RWPE2 (cell line): ENCODE data around the gene LRFN4.

ENCODE experiments used
- ATAC-seq: fragments of 200-7000 bp; cut with Tn5 transposase; 3 replicates; pipeline ENCODE4 v1.9.1; 2021; ENCODE audit warnings: low read depth
- DNase-seq: peaks from one replicate; pipeline ENCODE4 v3.0.0-alpha.2; 2020; ENCODE audit warnings: low spot score
- H3K27ac ChIP-seq: fragments of 450-650 bp; 2 replicates; pipeline ENCODE4 v1.5.1; 2017; ENCODE audit warnings: mild to moderate bottlenecking; ENCODE audit not compliant: poor library complexity, severe bottlenecking
- H3K27me3 ChIP-seq: fragments of 250-450 bp; sonication (Bioruptor Pico); 2 replicates; pipeline ENCODE4 v1.5.1; 2021; ENCODE audit warnings: mild to moderate bottlenecking, moderate library complexity; ENCODE audit not compliant: insufficient read depth, poor library complexity, severe bottlenecking
- H3K36me3 ChIP-seq: fragments of 250-450 bp; sonication (Bioruptor Pico); 2 replicates; pipeline ENCODE4 v1.5.1; 2020; ENCODE audit warnings: low read depth, mild to moderate bottlenecking, moderate library complexity
- H3K4me1 ChIP-seq: fragments of 250-450 bp; sonication (Bioruptor Pico); 2 replicates; pipeline ENCODE4 v1.5.1; 2021; ENCODE audit warnings: mild to moderate bottlenecking, moderate library complexity; ENCODE audit not compliant: insufficient read depth, poor library complexity, severe bottlenecking
- H3K4me3 ChIP-seq: fragments of 250-450 bp; sonication (Bioruptor Pico); 2 replicates; pipeline ENCODE4 v1.5.1; 2021; ENCODE audit warnings: mild to moderate bottlenecking, moderate library complexity; ENCODE audit not compliant: severe bottlenecking
- H3K9me3 ChIP-seq: fragments of 250-450 bp; sonication (Bioruptor Pico); 2 replicates; pipeline ENCODE4 v1.5.1; 2021; ENCODE audit warnings: mild to moderate bottlenecking, moderate library complexity; ENCODE audit not compliant: severe bottlenecking
- CTCF ChIP-seq: fragments of 450-650 bp; IDR thresholded peaks from one replicate; pipeline ENCODE4 v1.5.1; 2017; ENCODE audit warnings: mild to moderate bottlenecking, moderate library complexity; ENCODE audit not compliant: poor library complexity, severe bottlenecking

The LRFN4 gene

GRCh38 chr11:66854231-66854661 is 2.6 kb upstream of the LRFN4 start:
- no peak for DNase-seq
- TF ChIP-seq CTCF: no peak
- no peak overlapping the region for H3K27ac ChIP-seq
- no peaks in the 10 kb centered on the region for H3K9me3 ChIP-seq
- no peaks in the 10 kb centered on the region for H3K4me1 ChIP-seq
- no peaks in the 10 kb centered on the region for H3K27me3 ChIP-seq
- no peak for ATAC-seq
- H3K36me3 ChIP-seq: peaks cover 33% of the 10 kb centered on the region
- H3K4me3 ChIP-seq: no peak overlapping the region

- H3K36me3 ChIP-seq: peaks cover 32% of the 10 kb centered on the region
- TF ChIP-seq CTCF: no peak
- ATAC-seq (no peak), DNase-seq (no peak)
- H3K27ac ChIP-seq: no peak overlapping the region
- no peaks in the 10 kb centered on the region for H3K27me3 ChIP-seq
- H3K4me1 ChIP-seq: no peaks in the 10 kb centered on the region
- no peaks in the 10 kb centered on the region for H3K9me3 ChIP-seq
- H3K4me3 ChIP-seq: no peak overlapping the region
Observed at GRCh38 chr11:66854729-66855211, 2.1 kb upstream of the LRFN4 start.

- Histone ChIP-seq H3K27ac (peak overlapping the region; percentile 91), H3K4me1 (no peaks in the 10 kb centered on the region), H3K4me3 (peak overlapping the region; percentile 90), H3K36me3 (peaks cover 24% of the 10 kb centered on the region), H3K27me3 (no peaks in the 10 kb centered on the region), H3K9me3 (no peaks in the 10 kb centered on the region)
- TF ChIP-seq CTCF: no peak
- DNase-seq (peak; percentile 92), ATAC-seq (peak; percentile 76)
Observed at GRCh38 chr11:66855574-66856495, 1.0 kb upstream of the LRFN4 start.

- Histone ChIP-seq H3K4me3 (peak overlapping the region; percentile 90), H3K4me1 (no peaks in the 10 kb centered on the region), H3K9me3 (no peaks in the 10 kb centered on the region), H3K36me3 (peaks cover 21% of the 10 kb centered on the region), H3K27ac (peak overlapping the region; percentile 91), H3K27me3 (no peaks in the 10 kb centered on the region)
- ATAC-seq (peak; percentile 3; the same call in 2 of the 3 replicates), DNase-seq (no peak)
- no peak for TF ChIP-seq CTCF
Observed at GRCh38 chr11:66857234-66857926, 516 bp downstream of the LRFN4 start.
